Endothelial cell (in vitro differentiated cells): Measurements from ENCODE around the gene TLCD3A. TPM values are rescaled to one million over a fixed set of nuclear protein-coding genes. Genes with fewer than 3 reads are reported as not detected.

ENCODE experiments used
- DNase-seq: peaks from one replicate; pipeline ENCODE4 v3.0.0; 2021; ENCODE audit warnings: low spot score
- H3K27ac Mint-ChIP-seq: one replicate; pipeline ENCODE4 v1.8.0; 2021; ENCODE audit warnings: mixed read lengths, inconsistent platforms; ENCODE audit not compliant: unreplicated experiment
- H3K27me3 Mint-ChIP-seq: one replicate; pipeline ENCODE4 v1.8.0; 2021; ENCODE audit warnings: mild to moderate bottlenecking, moderate library complexity, mixed read lengths, inconsistent platforms; ENCODE audit not compliant: unreplicated experiment
- H3K36me3 Mint-ChIP-seq: one replicate; pipeline ENCODE4 v1.8.0; 2021; ENCODE audit warnings: mild to moderate bottlenecking, low read depth, mixed read lengths, inconsistent platforms; ENCODE audit not compliant: unreplicated experiment
- H3K4me1 Mint-ChIP-seq: one replicate; pipeline ENCODE4 v1.8.0; 2021; ENCODE audit warnings: mild to moderate bottlenecking, mixed read lengths, inconsistent platforms; ENCODE audit not compliant: unreplicated experiment
- H3K4me3 Mint-ChIP-seq: one replicate; pipeline ENCODE4 v1.8.0; 2021; ENCODE audit warnings: mild to moderate bottlenecking, mixed read lengths, inconsistent platforms; ENCODE audit not compliant: unreplicated experiment
- H3K9me3 Mint-ChIP-seq: one replicate; pipeline ENCODE4 v1.8.0; 2021; ENCODE audit warnings: mixed read lengths, inconsistent platforms; ENCODE audit not compliant: unreplicated experiment
- total RNA-seq: library from RNA; stranded (reverse); fragmentation: NEBNext Ultra II Directional; extraction: Animal tissue kit (Norgen Biotek cat#: 25700); gene quantifications from one replicate; pipeline ENCODE4 v1.2.1, GENCODE V29; 2021; ENCODE audit not compliant: unreplicated experiment
- TF ChIP-seq, protein P1 (sequence below): fragments of 200-600 bp; sonication (generic); IDR thresholded peaks from one replicate; pipeline ENCODE4 v1.5.0; 2021; ENCODE audit warnings: antibody characterized with exemption; ENCODE audit not compliant: unreplicated experiment

Gene TLCD3A
- total RNA-seq, 1 donor from 2014 or later = 24.6 TPM

DNA sequence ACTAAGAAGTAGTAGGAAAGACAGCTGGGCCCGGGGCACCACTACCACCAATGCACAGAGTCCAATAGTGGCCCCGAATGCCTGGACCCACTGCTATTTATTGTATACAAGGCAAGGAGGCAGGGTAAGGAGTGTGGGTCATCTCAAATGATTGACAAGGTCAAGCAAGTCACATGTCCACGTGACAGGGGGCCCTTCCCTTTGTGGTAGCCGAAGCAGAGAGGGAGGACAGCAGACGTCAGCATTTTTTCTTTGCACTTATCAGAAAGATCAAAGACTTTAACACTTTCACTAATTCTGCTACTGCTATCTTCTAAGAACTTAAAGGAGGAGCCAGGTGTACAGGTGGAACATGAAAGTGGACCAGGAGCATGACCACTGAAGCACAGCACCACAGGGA is 24.3 kb upstream of the TLCD3A start:
- no peaks in the 10 kb centered on the region for H3K9me3 Mint-ChIP-seq
- peaks cover 3% of the 10 kb centered on the region for H3K4me1 Mint-ChIP-seq
- TF ChIP-seq, protein P1, sequence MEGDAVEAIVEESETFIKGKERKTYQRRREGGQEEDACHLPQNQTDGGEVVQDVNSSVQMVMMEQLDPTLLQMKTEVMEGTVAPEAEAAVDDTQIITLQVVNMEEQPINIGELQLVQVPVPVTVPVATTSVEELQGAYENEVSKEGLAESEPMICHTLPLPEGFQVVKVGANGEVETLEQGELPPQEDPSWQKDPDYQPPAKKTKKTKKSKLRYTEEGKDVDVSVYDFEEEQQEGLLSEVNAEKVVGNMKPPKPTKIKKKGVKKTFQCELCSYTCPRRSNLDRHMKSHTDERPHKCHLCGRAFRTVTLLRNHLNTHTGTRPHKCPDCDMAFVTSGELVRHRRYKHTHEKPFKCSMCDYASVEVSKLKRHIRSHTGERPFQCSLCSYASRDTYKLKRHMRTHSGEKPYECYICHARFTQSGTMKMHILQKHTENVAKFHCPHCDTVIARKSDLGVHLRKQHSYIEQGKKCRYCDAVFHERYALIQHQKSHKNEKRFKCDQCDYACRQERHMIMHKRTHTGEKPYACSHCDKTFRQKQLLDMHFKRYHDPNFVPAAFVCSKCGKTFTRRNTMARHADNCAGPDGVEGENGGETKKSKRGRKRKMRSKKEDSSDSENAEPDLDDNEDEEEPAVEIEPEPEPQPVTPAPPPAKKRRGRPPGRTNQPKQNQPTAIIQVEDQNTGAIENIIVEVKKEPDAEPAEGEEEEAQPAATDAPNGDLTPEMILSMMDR = no peak
- DNase-seq = no peak
- H3K27me3 Mint-ChIP-seq = no peaks in the 10 kb centered on the region
- H3K36me3 Mint-ChIP-seq = peaks cover 22% of the 10 kb centered on the region
- H3K27ac Mint-ChIP-seq = no peak overlapping the region
- H3K4me3 Mint-ChIP-seq = no peak overlapping the region

DNA sequence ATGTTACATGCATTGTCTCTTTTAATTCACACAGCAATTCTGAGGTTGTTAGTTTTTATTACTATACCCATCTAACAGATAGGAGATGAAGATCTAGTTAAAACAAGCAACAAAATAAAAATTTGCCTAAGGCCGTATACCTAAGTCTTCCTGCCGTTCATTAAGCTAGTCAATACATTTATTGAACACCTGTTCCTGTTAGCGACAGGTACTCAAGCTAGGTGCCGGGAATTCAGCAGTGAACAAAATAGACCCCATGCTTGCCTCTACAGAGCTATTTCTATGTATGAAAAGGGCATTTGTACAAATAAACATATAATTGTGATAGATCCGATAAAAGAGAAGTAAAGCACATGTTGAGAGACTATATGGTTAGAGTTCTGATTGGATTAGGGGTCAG is 14.3 kb upstream of the TLCD3A start:
- Mint-ChIP-seq H3K27me3 (no peaks in the 10 kb centered on the region), H3K4me3 (no peak overlapping the region), H3K27ac (no peak overlapping the region), H3K36me3 (no peaks in the 10 kb centered on the region), H3K4me1 (peaks cover 13% of the 10 kb centered on the region), H3K9me3 (no peaks in the 10 kb centered on the region)
- TF ChIP-seq, protein P1 = no peak
- no peak for DNase-seq

DNA sequence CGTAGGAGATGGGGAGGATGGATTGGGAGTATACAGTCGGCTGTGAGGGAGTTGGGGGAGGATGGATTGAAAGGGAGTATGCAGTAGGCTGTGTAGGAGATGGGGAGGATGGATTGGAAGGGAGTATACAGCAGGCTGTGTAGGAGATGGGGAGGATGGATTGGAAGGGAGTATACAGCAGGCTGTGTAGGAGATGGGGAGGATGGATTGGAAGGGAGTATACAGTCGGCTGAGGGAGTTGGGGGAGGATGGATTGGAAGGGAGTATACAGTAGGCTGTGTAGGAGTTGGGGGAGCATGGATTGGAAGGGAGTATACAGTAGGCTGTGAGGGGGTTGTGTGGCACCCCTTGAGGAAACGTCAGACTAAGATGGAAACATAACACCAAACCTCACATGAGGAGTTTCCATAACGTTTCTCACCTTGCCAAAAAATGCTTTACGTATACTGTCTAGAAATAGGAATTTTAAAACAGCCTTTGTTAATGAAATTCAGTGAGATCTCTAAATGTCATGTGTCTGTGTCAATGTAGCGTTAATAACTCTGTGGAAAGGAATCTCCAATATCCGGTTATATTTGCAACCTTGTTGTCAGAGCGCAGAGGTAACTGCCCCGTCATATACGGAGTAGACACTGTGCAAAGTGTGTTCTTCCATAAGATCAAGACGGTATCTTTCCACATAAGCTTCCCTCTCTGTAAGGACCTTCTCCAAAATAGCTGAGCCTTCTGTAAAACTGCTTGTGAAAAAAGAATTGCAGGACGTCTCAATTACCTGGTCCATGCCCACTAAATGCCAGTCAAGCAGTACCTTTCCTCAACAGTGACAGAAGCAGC is 11.5 kb upstream of the TLCD3A start:
- peaks cover 7% of the 10 kb centered on the region for H3K4me1 Mint-ChIP-seq
- H3K4me3 Mint-ChIP-seq = no peak overlapping the region
- H3K27ac Mint-ChIP-seq = no peak overlapping the region
- H3K27me3 Mint-ChIP-seq = no peaks in the 10 kb centered on the region
- TF ChIP-seq, protein P1 = no peak
- no peaks in the 10 kb centered on the region for H3K9me3 Mint-ChIP-seq
- DNase-seq = no peak
- no peaks in the 10 kb centered on the region for H3K36me3 Mint-ChIP-seq

DNA sequence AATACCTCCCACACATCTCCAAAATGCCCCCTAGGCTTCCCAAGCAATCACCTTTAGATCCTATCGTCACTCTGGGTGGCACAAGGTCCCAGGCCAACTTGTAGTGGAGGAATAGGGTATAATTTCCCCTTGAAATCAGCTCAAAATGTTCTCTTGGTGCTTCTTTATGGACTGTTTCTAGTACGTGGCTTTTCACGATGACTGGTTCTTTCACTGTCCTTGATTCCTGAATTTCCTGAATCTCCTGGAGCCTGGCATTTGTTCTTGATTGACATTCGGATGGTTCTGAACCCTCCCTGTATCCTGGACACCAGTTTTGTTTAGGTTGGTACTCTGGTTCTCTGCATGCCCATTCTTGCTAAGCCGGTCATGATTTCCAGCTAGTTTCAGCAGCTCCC is 10.9 kb upstream of the TLCD3A start:
- Mint-ChIP-seq H3K4me3 (no peak overlapping the region), H3K9me3 (no peaks in the 10 kb centered on the region), H3K27ac (no peak overlapping the region), H3K27me3 (no peaks in the 10 kb centered on the region), H3K4me1 (peaks cover 7% of the 10 kb centered on the region), H3K36me3 (no peaks in the 10 kb centered on the region)
- TF ChIP-seq, protein P1 = no peak
- no peak for DNase-seq

- Mint-ChIP-seq H3K4me1 (no peaks in the 10 kb centered on the region), H3K4me3 (no peak overlapping the region), H3K9me3 (no peaks in the 10 kb centered on the region), H3K27me3 (peaks cover 3% of the 10 kb centered on the region), H3K36me3 (no peaks in the 10 kb centered on the region), H3K27ac (no peak overlapping the region)
- TF ChIP-seq, protein P1 = no peak
- no peak for DNase-seq
Observed at GRCh38 chr17:725084-725483, 7.3 kb upstream of the TLCD3A start.
